ENCODE results near the gene SMARCD1.
"Not testable (repeated sequence)": the region's sequence is repeated elsewhere in the genome, so short reads cannot be mapped to it uniquely, and the experiment has no call there.

Gene SMARCD1

DNA sequence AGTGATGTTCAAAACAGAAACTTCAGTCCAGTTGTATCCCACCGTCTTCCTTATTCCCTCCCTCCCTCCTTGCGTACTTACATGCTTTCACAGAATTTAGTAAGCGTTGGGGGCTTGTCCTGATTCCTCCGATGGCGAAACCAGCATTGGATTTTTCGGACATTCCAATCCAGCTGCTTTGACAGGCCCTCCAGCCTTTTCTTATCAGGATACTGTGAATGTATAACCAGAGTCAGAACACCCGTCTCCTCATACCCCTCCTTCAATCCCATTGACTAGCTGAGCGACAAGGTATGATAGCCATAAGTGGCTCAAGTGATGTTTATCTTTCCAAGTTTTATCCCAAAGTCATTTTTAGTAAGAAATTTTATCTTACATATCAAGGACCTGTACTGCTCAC, 57.9 kb downstream of the SMARCD1 start:
- DNase-seq (ENCODE audit: low spot score): no peak

DNA sequence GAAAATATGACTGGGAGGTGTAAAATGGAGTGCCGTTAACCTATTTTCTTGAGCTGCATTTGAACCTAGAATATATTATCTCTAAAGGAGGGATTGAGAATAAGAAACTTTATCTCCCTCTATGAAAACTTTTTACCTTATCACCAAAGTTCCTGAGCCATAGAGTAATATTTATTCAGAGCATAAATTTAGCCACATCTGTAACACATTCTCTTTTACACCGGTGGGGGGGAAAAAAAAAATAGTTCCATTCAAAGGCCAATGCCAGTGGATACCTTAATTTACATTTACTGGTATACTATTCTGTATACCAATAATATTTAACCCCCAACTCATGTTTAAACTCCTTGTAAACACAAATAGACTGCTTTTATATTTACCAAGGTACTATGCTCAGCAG, 60.3 kb downstream of the SMARCD1 start:
- DNase-seq (ENCODE audit: low spot score): no peak

DNA sequence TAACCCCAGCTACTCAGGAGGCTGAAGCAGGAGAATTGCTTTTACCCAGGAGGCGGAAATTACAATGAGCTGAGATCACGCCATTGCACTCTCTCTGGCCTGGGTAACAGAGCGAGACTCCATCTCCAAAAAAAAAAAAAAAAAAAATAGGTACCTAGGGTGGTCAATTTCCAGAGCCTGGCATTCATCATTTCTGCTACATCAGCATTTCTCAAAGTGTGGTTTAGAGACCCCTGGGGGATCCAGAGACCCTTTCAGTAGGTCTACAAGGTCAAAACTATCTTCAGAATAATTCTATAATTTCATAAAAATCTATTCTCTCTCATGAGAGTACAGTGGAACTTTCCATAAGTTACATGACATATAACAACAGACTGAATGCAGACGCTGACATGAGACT, 62.1 kb downstream of the SMARCD1 start:
- no peak for DNase-seq (ENCODE audit: low spot score)

DNA sequence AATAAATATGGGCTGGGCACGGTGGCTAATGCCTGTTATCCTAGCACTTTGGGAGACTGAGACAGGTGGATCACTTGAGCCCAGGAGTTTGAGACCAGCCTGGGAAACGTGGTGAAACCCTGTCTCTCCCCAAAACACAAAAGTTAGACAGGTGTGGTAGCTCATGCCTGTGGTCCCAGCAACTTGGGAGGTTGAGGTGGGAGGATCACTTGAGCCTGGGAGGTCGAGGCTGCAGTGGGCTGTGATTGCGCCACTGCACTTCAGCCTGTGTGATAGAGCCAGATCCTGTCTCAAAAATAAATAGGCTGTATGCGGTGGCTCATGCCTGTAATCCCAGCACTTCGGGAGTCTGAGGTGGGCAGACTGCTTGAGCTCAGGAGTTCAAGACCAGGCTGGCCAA, 62.9 kb downstream of the SMARCD1 start:
- not testable (repeated sequence) for DNase-seq (ENCODE audit: low spot score)

DNA sequence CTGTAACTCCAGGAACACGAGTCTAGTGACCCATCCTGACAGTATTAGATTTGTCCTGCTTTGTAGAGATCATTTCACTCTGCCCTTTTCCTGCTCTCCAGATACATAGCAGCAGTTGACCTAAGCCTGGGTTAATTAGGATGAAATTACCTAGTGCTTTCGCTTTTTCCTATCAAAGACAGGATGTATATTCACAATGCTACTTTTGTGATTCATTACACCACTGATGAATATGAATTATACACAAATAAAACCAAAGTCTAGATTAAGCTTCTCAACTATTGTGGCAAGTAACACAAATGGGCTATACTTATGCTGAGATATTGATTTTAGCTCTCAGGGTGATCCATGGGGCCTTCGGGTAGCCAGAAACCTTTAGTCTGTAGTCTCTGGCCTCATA, 64.2 kb downstream of the SMARCD1 start:
- DNase-seq (ENCODE audit: low spot score): peak; percentile 42

All from activated CD4-positive, alpha-beta T cell treated with anti-CD3 and anti-CD28 coated beads, Interleukin-2, Interleukin-4, amounts not matched to agents 100 ng/mL and 50 ng/mL, durations not matched to agents 16 hours and 8 hours (primary cell).